Measurements from ENCODE around the gene MRPL19. TPM values are rescaled to one million over a fixed set of nuclear protein-coding genes. Genes with fewer than 3 reads are reported as not detected.

Gene MRPL19
- total RNA-seq (2022; extraction: Qiagen RNA extraction; ENCODE audit: low read depth): 72.0 to 74.6 TPM (median 74.0 TPM) in 5 replicates

DNA sequence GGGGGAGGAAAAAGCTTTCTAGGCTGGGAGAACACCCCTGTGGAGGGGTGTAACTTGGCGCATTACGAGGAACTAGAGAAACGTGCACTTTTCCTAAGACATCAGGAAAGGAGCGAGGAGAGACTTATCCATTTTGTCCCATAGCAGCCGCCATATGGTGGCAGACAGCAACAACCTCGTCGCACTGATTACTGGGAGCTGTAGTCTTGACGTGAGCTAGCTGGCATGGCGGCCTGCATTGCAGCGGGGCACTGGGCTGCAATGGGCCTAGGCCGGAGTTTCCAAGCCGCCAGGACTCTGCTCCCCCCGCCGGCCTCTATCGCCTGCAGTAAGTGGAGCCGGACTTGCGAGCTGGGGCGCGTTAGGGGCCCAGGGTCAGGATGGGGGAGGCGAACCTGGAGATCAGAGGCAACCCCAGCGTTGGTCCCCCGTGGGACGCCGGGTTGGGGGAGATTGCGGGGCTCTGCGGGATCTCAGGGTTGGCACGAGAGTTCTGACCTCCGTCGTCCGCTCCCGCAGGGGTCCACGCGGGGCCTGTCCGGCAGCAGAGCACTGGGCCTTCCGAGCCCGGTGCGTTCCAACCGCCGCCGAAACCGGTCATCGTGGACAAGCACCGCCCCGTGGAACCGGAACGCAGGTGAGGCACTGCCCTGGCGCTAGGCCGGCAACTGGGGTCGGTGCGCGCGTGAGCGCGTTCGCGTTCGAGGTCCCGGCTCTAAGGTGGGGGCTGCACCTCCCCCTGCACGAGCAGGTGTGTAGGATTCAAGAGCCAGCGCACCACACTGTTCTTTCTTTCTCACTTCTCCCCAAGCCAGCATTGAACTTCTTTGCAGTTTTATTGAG lies at the start of gene MRPL19:
MRPL19 (plus strand) TSS at position 201 of the 843 bp plus-strand sequence; CDS start at position 226, 25 bp downstream.

DNA sequence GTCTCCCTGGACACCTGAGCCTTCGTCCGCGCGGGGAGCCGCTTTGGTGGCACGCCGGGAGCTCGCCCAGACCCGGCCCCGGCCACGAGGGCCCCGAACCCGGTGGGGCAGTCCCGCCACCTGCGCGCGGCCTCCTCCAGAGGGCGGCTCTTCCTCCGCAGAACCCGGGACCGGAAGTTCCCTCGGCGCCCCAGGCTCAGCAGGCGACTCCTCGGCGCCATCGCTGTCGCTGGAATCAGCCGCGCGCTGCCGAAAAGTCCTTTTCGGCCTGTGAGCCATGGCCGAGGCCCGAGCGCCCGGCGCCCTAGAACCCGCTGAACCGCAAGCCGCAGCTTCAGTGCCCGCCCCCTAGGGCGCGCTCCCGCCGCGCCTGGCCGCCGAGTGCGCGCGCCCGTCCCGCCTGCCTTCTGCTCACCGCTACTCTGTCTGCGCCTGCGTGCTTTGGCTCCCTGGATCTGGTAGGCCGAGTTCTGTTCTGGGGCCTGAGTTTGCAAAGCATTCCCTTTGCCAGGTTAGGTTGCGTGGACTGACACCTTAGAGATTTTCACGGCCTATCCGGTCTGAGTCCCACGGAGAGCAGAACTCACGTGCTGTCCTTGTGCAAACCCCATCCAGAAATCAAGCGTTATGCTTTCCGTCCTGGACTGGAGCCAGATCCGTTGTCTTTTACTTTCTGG lies 64.1 kb downstream of the MRPL19 start, which contains the start of gene GCFC2:
GCFC2 (minus strand) TSS at position 339 of the 677 bp plus-strand sequence; CDS start at position 279, 60 bp downstream.

Other genes starting within 250 kb of the MRPL19 start
- gene EVA1A, start 85.8 kb upstream of the MRPL19 start, total RNA-seq (2022; extraction: Qiagen RNA extraction; ENCODE audit: low read depth): 10.5 to 15.5 TPM (median 12.4 TPM) in 5 replicates
- gene GCFC2, start 64.1 kb downstream of the MRPL19 start, total RNA-seq (2022; extraction: Qiagen RNA extraction; ENCODE audit: low read depth): 15.5 to 18.5 TPM (median 17.3 TPM) in 5 replicates